HTERT RPE-1 (cell line): ENCODE results near the gene EPHA2.

Experiments used
- in situ Hi-C: fragments of 300-500 bp; cut with MboI; formaldehyde crosslinking; loops from 4 replicates; pipeline ENCODE4 v1.14.3; 2020; ENCODE audit warnings: low sequenced_read_pairs

Gene EPHA2

GRCh38 chr1:16184557-16185303 is 28.9 kb upstream of the EPHA2 start:
- in situ Hi-C loops: no loop called here

- in situ Hi-C loops: no loop called here
Measured at GRCh38 chr1:16183765-16184556, 28.1 kb upstream of the EPHA2 start.

GRCh38 chr1:16183179-16183578 is 27.3 kb upstream of the EPHA2 start:
- in situ Hi-C loops: no loop called here

GRCh38 chr1:16181887-16182719 is 26.2 kb upstream of the EPHA2 start:
- in situ Hi-C loops: no loop called here

- in situ Hi-C loops: no loop called here
Measured at GRCh38 chr1:16180291-16180824, 24.5 kb upstream of the EPHA2 start.

GRCh38 chr1:16178596-16179497 is 23.0 kb upstream of the EPHA2 start:
- in situ Hi-C loops: no loop called here

GRCh38 chr1:16177306-16177705 is 21.4 kb upstream of the EPHA2 start:
- in situ Hi-C loops: no loop called here

GRCh38 chr1:16176653-16177052 is 20.8 kb upstream of the EPHA2 start:
- in situ Hi-C loops: no loop called here

GRCh38 chr1:16175610-16176553 is 20.0 kb upstream of the EPHA2 start:
- in situ Hi-C loops: no loop called here

- in situ Hi-C loops: no loop called here
Measured at GRCh38 chr1:16174886-16175598, 19.2 kb upstream of the EPHA2 start.

- in situ Hi-C loops: no loop called here
Measured at GRCh38 chr1:16174261-16174868, 18.5 kb upstream of the EPHA2 start.

- in situ Hi-C loops: no loop called here
Measured at GRCh38 chr1:16173447-16174260, 17.8 kb upstream of the EPHA2 start.

- in situ Hi-C loops: no loop called here
Measured at GRCh38 chr1:16172964-16173446, 17.1 kb upstream of the EPHA2 start.

- in situ Hi-C loops: no loop called here
Measured at GRCh38 chr1:16172218-16172830, 16.5 kb upstream of the EPHA2 start.

- in situ Hi-C loops: no loop called here
Measured at GRCh38 chr1:16171314-16172151, 15.7 kb upstream of the EPHA2 start.

GRCh38 chr1:16170283-16170673 is 14.4 kb upstream of the EPHA2 start:
- in situ Hi-C loops: no loop called here
